Measurements from ENCODE around the gene PDE4D. TPM values are rescaled to one million over a fixed set of nuclear protein-coding genes. Genes with fewer than 3 reads are reported as not detected.

The PDE4D gene
- total RNA-seq, 1 experiment from 2014 or later, result 3.6 TPM

DNA sequence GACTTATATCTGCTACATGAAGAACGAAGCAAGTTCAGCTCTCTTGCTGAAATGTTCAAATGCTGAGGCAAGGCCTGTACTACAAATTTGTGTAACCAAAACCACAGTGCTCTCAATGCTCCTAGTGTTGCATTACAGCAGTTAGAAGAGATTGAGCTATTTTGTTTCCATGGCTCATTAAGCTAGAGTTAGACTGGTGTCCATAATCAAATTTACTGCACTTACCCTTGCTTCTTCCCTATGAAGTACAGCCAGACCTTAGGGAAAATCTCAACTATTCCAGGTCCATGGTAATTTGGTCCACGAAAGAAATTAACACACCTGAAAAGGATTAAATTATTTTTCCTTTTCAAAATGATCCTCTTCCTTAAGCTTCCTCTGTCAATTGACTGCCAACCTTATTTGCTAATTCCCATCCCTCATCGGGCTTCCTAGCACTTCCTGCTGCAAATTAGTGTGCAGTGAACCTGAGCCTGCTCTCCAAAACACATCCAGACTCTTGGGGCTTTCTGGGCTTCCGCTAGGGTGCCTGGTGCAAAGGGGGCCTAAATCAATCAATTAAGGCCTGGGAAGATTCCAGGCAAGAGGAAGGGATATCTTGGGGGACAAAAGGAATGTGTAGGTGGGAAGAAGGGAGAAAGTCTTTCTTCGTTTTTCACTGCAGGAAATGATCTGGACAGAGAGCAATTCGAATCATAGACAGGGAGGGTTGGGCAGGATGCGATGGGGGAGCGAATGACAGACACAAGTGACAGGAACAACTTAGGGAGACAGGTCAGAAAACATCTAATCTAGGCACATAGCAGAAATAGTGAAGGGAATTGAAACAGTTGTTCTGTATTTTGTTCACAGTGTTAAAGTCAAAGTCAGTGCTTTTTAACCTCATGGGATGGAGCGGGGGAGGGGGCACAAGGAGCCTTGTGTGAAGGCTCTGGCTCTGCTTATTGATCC, 768.2 kb downstream of the PDE4D start:
- no peaks in the 10 kb centered on the region for H3K27me3 ChIP-seq (ENCODE audit: low read length)
- H3K27ac ChIP-seq (ENCODE audit: low read length), result no peak overlapping the region
- no TSS peak for BruUV-seq (replicated peaks)
- POLR2A ChIA-PET (ENCODE audit: unreplicated experiment), result no interaction called here
- peaks cover 20% of the 10 kb centered on the region for H3K4me1 ChIP-seq (ENCODE audit: insufficient read depth, low read length)
- intact Hi-C loops (cut with micrococcal nuclease), result loop anchor here (5.0 kb wide), 1 partner anchor 93 kb away; no protein-coding TSS in a partner anchor
- no peaks in the 10 kb centered on the region for H3K79me2 ChIP-seq (ENCODE audit: low read length)
- no peaks in the 10 kb centered on the region for H3K9me2 ChIP-seq (replicated peaks; ENCODE audit: low read length)
- no peaks in the 10 kb centered on the region for H3K36me3 ChIP-seq (ENCODE audit: low read depth, low read length)
- H3K4me2 ChIP-seq (ENCODE audit: low read length), result no peak overlapping the region
- ATAC-seq (no peak), DNase-seq (no peak)
- H3K4me3 ChIP-seq (ENCODE audit: low read length), result no peak overlapping the region
- H4K20me1 ChIP-seq (ENCODE audit: low read length), result no peaks in the 10 kb centered on the region
- TF ChIP-seq CTCF (conservative IDR thresholded peaks at IDR 0.05; ENCODE audit: low read depth, low read length) (no peak), EZH2phosphoT487 (IDR thresholded peaks at IDR 0.05; ENCODE audit: borderline replicate concordance, low read length) (no peak), EZH2 (IDR thresholded peaks at IDR 0.05; ENCODE audit: low read length, unreplicated experiment) (no peak)
- H3K9me3 ChIP-seq (ENCODE audit: low read length), result no peaks in the 10 kb centered on the region
- CTCF ChIA-PET, result no interaction called here
- no peak overlapping the region for H2AFZ ChIP-seq (ENCODE audit: low read length)
- no peak overlapping the region for H3K9ac ChIP-seq (ENCODE audit: low read length)
- H3F3A ChIP-seq (ENCODE audit: low read length, unreplicated experiment), result no peaks in the 10 kb centered on the region

DNA sequence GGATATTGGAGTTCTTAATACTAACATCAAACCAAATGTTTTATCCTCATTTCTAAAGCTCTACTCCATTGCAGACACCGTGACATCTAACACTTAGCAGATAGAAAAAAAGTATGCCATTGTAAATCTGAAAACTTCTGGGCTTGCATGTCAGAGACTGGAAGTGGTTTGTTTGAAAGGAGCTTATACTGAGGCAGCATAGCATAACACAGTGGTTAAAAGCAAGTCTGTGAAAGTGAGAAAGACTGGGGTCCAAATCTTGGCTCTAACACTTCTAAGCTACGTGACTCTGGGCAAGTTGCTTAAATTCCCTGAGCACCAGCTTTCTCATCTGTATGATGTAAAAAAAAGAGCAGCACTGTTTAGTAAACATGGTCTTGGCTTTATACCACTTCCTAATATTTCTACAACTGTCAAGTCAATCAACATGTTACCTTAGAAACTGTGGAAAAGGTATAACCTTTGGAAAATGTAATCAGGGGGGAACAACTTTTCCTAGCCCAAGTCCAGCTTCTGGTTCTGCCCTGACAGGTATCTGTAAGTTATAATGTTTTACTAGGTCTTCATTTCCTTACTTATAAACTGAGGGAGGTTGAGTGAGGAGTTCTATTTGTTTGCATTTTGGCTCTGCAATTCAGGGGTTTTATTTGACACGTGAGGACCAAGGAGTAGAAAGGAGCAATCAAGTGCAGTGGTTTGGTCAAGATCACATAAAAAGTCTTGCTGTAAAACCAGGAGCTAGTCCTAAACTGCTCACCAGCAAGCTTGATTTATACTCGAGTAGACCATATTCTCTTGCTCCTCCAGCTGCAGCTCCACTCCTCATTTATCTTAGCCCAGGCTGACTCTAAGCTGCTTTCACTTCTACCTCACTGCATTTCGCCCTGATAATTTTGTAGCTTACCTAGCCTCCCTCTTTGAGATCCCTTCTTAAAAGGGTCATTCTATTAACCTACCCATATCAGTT, 769.6 kb downstream of the PDE4D start:
- DNase-seq (no peak), ATAC-seq (no peak)
- TF ChIP-seq EZH2phosphoT487 (IDR thresholded peaks at IDR 0.05; ENCODE audit: borderline replicate concordance, low read length) (no peak), EZH2 (IDR thresholded peaks at IDR 0.05; ENCODE audit: low read length, unreplicated experiment) (no peak), CTCF (conservative IDR thresholded peaks at IDR 0.05; ENCODE audit: low read depth, low read length) (no peak)
- H3K79me2 ChIP-seq (ENCODE audit: low read length), result no peaks in the 10 kb centered on the region
- no peaks in the 10 kb centered on the region for H3K9me2 ChIP-seq (replicated peaks; ENCODE audit: low read length)
- H2AFZ ChIP-seq (ENCODE audit: low read length), result no peak overlapping the region
- H3K4me2 ChIP-seq (ENCODE audit: low read length), result no peak overlapping the region
- BruUV-seq (replicated peaks), result no TSS peak
- no peaks in the 10 kb centered on the region for H3K9me3 ChIP-seq (ENCODE audit: low read length)
- no peaks in the 10 kb centered on the region for H3F3A ChIP-seq (ENCODE audit: low read length, unreplicated experiment)
- ChIA-PET POLR2A (ENCODE audit: unreplicated experiment) (no interaction called here), CTCF (no interaction called here)
- intact Hi-C loops (cut with micrococcal nuclease), result loop anchor here (5.0 kb wide), 1 partner anchor 1762 kb away; no protein-coding TSS in a partner anchor
- no peak overlapping the region for H3K4me3 ChIP-seq (ENCODE audit: low read length)
- H3K27me3 ChIP-seq (ENCODE audit: low read length), result no peaks in the 10 kb centered on the region
- H4K20me1 ChIP-seq (ENCODE audit: low read length), result no peaks in the 10 kb centered on the region
- H3K9ac ChIP-seq (ENCODE audit: low read length), result no peak overlapping the region
- H3K4me1 ChIP-seq (ENCODE audit: insufficient read depth, low read length), result peaks cover 20% of the 10 kb centered on the region
- H3K36me3 ChIP-seq (ENCODE audit: low read depth, low read length), result no peaks in the 10 kb centered on the region
- H3K27ac ChIP-seq (ENCODE audit: low read length), result no peak overlapping the region
